SK-N-SH (cell line): Measurements from ENCODE around the gene ZBTB38.

ENCODE experiments used
- EP300 ChIP-seq, 2 experiments: IDR thresholded peaks; 2 replicates each; pipeline versions ENCODE4 v1.4.0 to v1.6.1; 2012; ENCODE audit warnings: borderline replicate concordance in 1 of 2, low read depth in 1 of 2, low read length in 1 of 2
- FOSL2 ChIP-seq: IDR thresholded peaks from 2 replicates; pipeline ENCODE4 v1.4.0; 2012; ENCODE audit warnings: low read depth, mild to moderate bottlenecking, moderate library complexity, borderline replicate concordance
- FOXM1 ChIP-seq: IDR thresholded peaks from 2 replicates; pipeline ENCODE4 v1.4.0; 2012; ENCODE audit warnings: low read depth, mild to moderate bottlenecking
- GABPA ChIP-seq: IDR thresholded peaks from 2 replicates; pipeline ENCODE4 v1.4.0; 2012; ENCODE audit warnings: low read depth, mild to moderate bottlenecking
- GATA2 ChIP-seq: sonication (generic); formaldehyde crosslinking; IDR thresholded peaks from 2 replicates; pipeline ENCODE4 v1.5.0; 2020; ENCODE audit warnings: mild to moderate bottlenecking, missing genetic modification reagents
- POLR2AphosphoS5 ChIP-seq: IDR thresholded peaks from 2 replicates; pipeline ENCODE4 v1.6.1; 2012; ENCODE audit warnings: low read depth, low read length
- RAD21 ChIP-seq: IDR thresholded peaks from 2 replicates; pipeline ENCODE4 v1.6.1; 2012; ENCODE audit warnings: mild to moderate bottlenecking, low read length
- REST ChIP-seq: IDR thresholded peaks from 2 replicates; pipeline ENCODE4 v1.6.1; 2012; ENCODE audit warnings: mild to moderate bottlenecking, low read depth, low read length, moderate library complexity
- TAF1 ChIP-seq: IDR thresholded peaks from 2 replicates; pipeline ENCODE4 v1.6.1; 2012; ENCODE audit warnings: low read depth, mild to moderate bottlenecking, low read length, moderate library complexity, borderline replicate concordance
- USF2 ChIP-seq: fragments of 150-350 bp; IDR thresholded peaks from 2 replicates; pipeline ENCODE4 v1.6.1; 2017; ENCODE audit warnings: antibody characterized with exemption, low read length, low read depth, borderline replicate concordance
- YY1 ChIP-seq: IDR thresholded peaks from 2 replicates; pipeline ENCODE4 v1.4.0; 2012; ENCODE audit warnings: low read depth, mild to moderate bottlenecking
- TF ChIP-seq, protein P1 (sequence below): fragments of 200-600 bp; sonication (generic); IDR thresholded peaks from 2 replicates; pipeline ENCODE4 v1.6.1; 2017; ENCODE audit warnings: antibody characterized with exemption, mild to moderate bottlenecking, moderate library complexity
- TF ChIP-seq, protein P2 (sequence below): IDR thresholded peaks from 2 replicates; pipeline ENCODE4; 2012
- TF ChIP-seq, protein P3 (sequence below): IDR thresholded peaks from 2 replicates; pipeline ENCODE4 v1.4.0; 2012; ENCODE audit warnings: low read depth, borderline replicate concordance

- TF ChIP-seq RAD21 (no peak), REST (no peak), FOSL2 (no peak), EP300 (IDR thresholded peaks at IDR 0.05; ENCODE audit: borderline replicate concordance in 1 of 2, low read depth in 1 of 2, low read length in 1 of 2) (no peak), FOXM1 (no peak), GABPA (no peak), GATA2 (no peak), POLR2AphosphoS5 (no peak), YY1 (no peak), USF2 (no peak), TAF1 (no peak)
- TF ChIP-seq, protein P1, sequence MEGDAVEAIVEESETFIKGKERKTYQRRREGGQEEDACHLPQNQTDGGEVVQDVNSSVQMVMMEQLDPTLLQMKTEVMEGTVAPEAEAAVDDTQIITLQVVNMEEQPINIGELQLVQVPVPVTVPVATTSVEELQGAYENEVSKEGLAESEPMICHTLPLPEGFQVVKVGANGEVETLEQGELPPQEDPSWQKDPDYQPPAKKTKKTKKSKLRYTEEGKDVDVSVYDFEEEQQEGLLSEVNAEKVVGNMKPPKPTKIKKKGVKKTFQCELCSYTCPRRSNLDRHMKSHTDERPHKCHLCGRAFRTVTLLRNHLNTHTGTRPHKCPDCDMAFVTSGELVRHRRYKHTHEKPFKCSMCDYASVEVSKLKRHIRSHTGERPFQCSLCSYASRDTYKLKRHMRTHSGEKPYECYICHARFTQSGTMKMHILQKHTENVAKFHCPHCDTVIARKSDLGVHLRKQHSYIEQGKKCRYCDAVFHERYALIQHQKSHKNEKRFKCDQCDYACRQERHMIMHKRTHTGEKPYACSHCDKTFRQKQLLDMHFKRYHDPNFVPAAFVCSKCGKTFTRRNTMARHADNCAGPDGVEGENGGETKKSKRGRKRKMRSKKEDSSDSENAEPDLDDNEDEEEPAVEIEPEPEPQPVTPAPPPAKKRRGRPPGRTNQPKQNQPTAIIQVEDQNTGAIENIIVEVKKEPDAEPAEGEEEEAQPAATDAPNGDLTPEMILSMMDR = no peak
- TF ChIP-seq, protein P2, sequence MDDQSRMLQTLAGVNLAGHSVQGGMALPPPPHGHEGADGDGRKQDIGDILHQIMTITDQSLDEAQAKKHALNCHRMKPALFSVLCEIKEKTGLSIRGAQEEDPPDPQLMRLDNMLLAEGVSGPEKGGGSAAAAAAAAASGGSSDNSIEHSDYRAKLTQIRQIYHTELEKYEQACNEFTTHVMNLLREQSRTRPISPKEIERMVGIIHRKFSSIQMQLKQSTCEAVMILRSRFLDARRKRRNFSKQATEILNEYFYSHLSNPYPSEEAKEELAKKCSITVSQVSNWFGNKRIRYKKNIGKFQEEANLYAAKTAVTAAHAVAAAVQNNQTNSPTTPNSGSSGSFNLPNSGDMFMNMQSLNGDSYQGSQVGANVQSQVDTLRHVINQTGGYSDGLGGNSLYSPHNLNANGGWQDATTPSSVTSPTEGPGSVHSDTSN = no peak
- TF ChIP-seq, protein P3, sequence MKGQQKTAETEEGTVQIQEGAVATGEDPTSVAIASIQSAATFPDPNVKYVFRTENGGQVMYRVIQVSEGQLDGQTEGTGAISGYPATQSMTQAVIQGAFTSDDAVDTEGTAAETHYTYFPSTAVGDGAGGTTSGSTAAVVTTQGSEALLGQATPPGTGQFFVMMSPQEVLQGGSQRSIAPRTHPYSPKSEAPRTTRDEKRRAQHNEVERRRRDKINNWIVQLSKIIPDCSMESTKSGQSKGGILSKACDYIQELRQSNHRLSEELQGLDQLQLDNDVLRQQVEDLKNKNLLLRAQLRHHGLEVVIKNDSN = no peak
Measured at GRCh38 chr3:141392416-141392815, 24.1 kb downstream of the ZBTB38 start.
